Measurements from ENCODE around the gene MST1.

DNA sequence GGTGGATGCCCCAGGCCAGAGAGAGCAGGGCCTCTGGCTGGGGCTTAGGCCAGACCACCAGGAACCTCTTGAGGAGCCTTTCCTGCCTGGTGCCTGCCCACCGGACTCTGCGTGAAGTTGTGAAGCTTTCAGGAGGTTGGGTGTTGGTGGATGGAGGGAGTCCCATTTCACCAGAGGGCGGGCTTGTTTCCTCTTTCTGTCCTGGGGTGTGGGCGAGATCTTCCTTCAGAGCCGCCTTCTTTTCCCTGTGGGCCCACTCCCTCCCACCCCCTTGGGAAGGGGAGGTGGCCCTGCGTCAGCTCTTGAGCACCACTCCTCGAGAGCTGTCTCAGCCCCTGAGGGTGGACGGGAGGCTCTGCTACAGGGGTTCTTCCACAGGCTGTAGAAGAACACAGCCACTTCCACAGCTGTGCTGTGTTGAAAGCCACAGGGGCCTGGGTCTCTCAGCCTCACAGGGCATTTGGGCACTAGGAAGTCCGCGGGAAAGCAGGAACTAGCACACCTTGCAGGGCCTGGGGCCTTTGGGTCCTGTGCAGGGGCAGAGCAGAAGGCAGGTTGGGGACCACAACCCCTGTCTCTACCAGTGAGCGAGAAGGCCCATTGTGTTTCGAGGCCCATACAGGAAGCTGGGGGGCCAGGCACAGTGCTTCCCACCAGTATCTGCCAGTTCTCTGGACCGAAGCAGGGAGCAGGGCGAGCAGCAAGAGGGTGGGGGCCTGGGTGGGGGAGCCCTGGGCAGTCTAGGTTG is 28.1 kb upstream of the MST1 start:
- TF ChIP-seq EZH2phosphoT487 (IDR thresholded peaks at IDR 0.05) = no peak
- TF ChIP-seq, protein P1, sequence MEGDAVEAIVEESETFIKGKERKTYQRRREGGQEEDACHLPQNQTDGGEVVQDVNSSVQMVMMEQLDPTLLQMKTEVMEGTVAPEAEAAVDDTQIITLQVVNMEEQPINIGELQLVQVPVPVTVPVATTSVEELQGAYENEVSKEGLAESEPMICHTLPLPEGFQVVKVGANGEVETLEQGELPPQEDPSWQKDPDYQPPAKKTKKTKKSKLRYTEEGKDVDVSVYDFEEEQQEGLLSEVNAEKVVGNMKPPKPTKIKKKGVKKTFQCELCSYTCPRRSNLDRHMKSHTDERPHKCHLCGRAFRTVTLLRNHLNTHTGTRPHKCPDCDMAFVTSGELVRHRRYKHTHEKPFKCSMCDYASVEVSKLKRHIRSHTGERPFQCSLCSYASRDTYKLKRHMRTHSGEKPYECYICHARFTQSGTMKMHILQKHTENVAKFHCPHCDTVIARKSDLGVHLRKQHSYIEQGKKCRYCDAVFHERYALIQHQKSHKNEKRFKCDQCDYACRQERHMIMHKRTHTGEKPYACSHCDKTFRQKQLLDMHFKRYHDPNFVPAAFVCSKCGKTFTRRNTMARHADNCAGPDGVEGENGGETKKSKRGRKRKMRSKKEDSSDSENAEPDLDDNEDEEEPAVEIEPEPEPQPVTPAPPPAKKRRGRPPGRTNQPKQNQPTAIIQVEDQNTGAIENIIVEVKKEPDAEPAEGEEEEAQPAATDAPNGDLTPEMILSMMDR (IDR thresholded peaks at IDR 0.05) = no peak
